CD4-positive, CD25-positive, alpha-beta regulatory T cell (primary cell): ENCODE results near the gene ARHGAP25. TPM values are rescaled to one million over a fixed set of nuclear protein-coding genes. Genes with fewer than 3 reads are reported as not detected.

ENCODE experiments used
- ATAC-seq, 2 donors: fragments of 150-1000 bp; cut with Tn5 transposase; one replicate each; pipeline ENCODE4 v1.10.0; 2021; ENCODE audit warnings: low read depth in 2 of 2, moderate number of reproducible peaks in 2 of 2, moderate library complexity in 1 of 2
- DNase-seq, 3 donors: peaks; one replicate each; pipeline versions ENCODE4 v3.0.0 to v3.0.0-alpha.2; 2012 to 2022; ENCODE audit warnings: mixed read lengths in 1 of 3
- H3K27ac ChIP-seq: one replicate; pipeline ENCODE4 v1.7.0; 2013; ENCODE audit warnings: mild to moderate bottlenecking, low read length; ENCODE audit not compliant: insufficient read depth, poor library complexity, severe bottlenecking
- H3K27me3 ChIP-seq: one replicate; pipeline ENCODE4 v1.7.0; 2013; ENCODE audit warnings: low read length; ENCODE audit not compliant: control insufficient read depth, insufficient read depth
- H3K36me3 ChIP-seq: one replicate; pipeline ENCODE4 v1.7.0; 2013; ENCODE audit warnings: mild to moderate bottlenecking, low read length, moderate library complexity; ENCODE audit not compliant: control insufficient read depth, insufficient read depth
- H3K4me1 ChIP-seq: 2 replicates; pipeline ENCODE4 v1.7.0; 2013; ENCODE audit warnings: mild to moderate bottlenecking, low read length; ENCODE audit not compliant: insufficient read depth, control insufficient read depth, poor library complexity, severe bottlenecking
- H3K4me3 ChIP-seq: one replicate; pipeline ENCODE4 v1.7.0; 2013; ENCODE audit warnings: low read depth, mild to moderate bottlenecking, low read length, moderate library complexity
- H3K9me3 ChIP-seq, 2 experiments: 1 replicate in 1 of 2; 2 replicates in 1 of 2; pipeline ENCODE4 v1.7.0; 2013; ENCODE audit warnings: low read length in 2 of 2, mild to moderate bottlenecking in 1 of 2, moderate library complexity in 1 of 2; ENCODE audit not compliant: control insufficient read depth in 2 of 2
- H3K27ac Mint-ChIP-seq, 3 donors: one replicate each; pipeline ENCODE4 v1.8.0; 2020 to 2022; ENCODE audit warnings: mild to moderate bottlenecking in 3 of 3, mixed read lengths in 3 of 3, moderate library complexity in 2 of 3
- H3K27me3 Mint-ChIP-seq: one replicate; pipeline ENCODE4 v1.8.0; 2022; ENCODE audit warnings: mild to moderate bottlenecking, mixed read lengths
- H3K36me3 Mint-ChIP-seq: one replicate; pipeline ENCODE4 v1.8.0; 2020; ENCODE audit warnings: mixed read lengths
- H3K4me1 Mint-ChIP-seq, 4 donors: one replicate each; pipeline ENCODE4 v1.8.0; 2020 to 2022; ENCODE audit warnings: mixed read lengths in 4 of 4, mild to moderate bottlenecking in 1 of 4
- H3K4me3 Mint-ChIP-seq, 4 donors: one replicate each; pipeline ENCODE4 v1.8.0; 2020 to 2022; ENCODE audit warnings: mild to moderate bottlenecking in 4 of 4, mixed read lengths in 4 of 4, moderate library complexity in 3 of 4
- H3K9me3 Mint-ChIP-seq, 7 donors: one replicate each; pipeline ENCODE4 v1.8.0; 2020 to 2022; ENCODE audit warnings: mixed read lengths in 7 of 7, mild to moderate bottlenecking in 3 of 7, moderate library complexity in 2 of 7
- polyA plus RNA-seq, 4 donors: library from polyadenylated mRNA; unstranded; fragments of 300-500 nt; fragmentation: Illumina TruSeq; gene quantifications; one replicate each; pipeline ENCODE4 v1.2.3, GENCODE V29; 2021
- total RNA-seq: library from RNA; stranded (reverse); gene quantifications from one replicate; pipeline ENCODE4 v1.2.3, GENCODE V29; 2022

The ARHGAP25 gene
- total and polyA plus RNA-seq, 5 donors from 2014 or later = 97.8 to 148 (median 135) TPM

GRCh38 chr2:68719912-68720311 lies 14.7 kb upstream of the ARHGAP25 start:
- no peaks in the 10 kb centered on the region for H3K36me3 ChIP-seq
- Mint-ChIP-seq H3K36me3 (no peaks in the 10 kb centered on the region), H3K4me3 (peak overlapping the region; percentile 70 to 87 (median 78)), H3K9me3 (no peaks in the 10 kb centered on the region), H3K27me3 (no peaks in the 10 kb centered on the region), H3K4me1 (peaks cover 46 to 99% (median 78%) of the 10 kb centered on the region in 4 donors), H3K27ac (peak overlapping the region; percentile 89 to 97 (median 92))
- peaks cover 89% of the 10 kb centered on the region for H3K4me1 ChIP-seq
- peak overlapping the region; percentile 56 for H3K4me3 ChIP-seq
- ATAC-seq (peak in 1 of 2 donors; percentile 15), DNase-seq (peak in 2 of 3 donors; percentile 43 to 89)
- no peaks in the 10 kb centered on the region for H3K27me3 ChIP-seq
- H3K27ac ChIP-seq = peak overlapping the region; percentile 87
- no peaks in the 10 kb centered on the region for H3K9me3 ChIP-seq

GRCh38 chr2:68720665-68721064 lies 13.9 kb upstream of the ARHGAP25 start:
- no peaks in the 10 kb centered on the region for H3K27me3 ChIP-seq
- Mint-ChIP-seq H3K4me1 (peaks cover 46 to 97% (median 71%) of the 10 kb centered on the region in 4 donors), H3K36me3 (no peaks in the 10 kb centered on the region), H3K4me3 (peak overlapping the region; percentile 70 to 94 (median 82)), H3K9me3 (no peaks in the 10 kb centered on the region), H3K27me3 (no peaks in the 10 kb centered on the region), H3K27ac (peak overlapping the region; percentile 78 to 97 (median 89))
- peak overlapping the region; percentile 56 for H3K4me3 ChIP-seq
- DNase-seq = no peak
- H3K27ac ChIP-seq = peak overlapping the region; percentile 87
- no peaks in the 10 kb centered on the region for H3K9me3 ChIP-seq
- H3K4me1 ChIP-seq = peaks cover 82% of the 10 kb centered on the region
- H3K36me3 ChIP-seq = no peaks in the 10 kb centered on the region
- ATAC-seq = no peak

- Histone ChIP-seq H3K9me3 (no peaks in the 10 kb centered on the region), H3K27ac (peak overlapping the region; percentile 87), H3K4me1 (peaks cover 81% of the 10 kb centered on the region), H3K36me3 (no peaks in the 10 kb centered on the region), H3K4me3 (peak overlapping the region; percentile 56), H3K27me3 (no peaks in the 10 kb centered on the region)
- Mint-ChIP-seq H3K27me3 (no peaks in the 10 kb centered on the region), H3K9me3 (no peaks in the 10 kb centered on the region), H3K36me3 (no peaks in the 10 kb centered on the region), H3K4me3 (peak overlapping the region; percentile 82 to 94 (median 82)), H3K27ac (peak overlapping the region; percentile 89 to 98 (median 97)), H3K4me1 (peaks cover 48 to 97% (median 70%) of the 10 kb centered on the region in 4 donors)
- ATAC-seq (peak; percentile 64 to 65), DNase-seq (peak in 2 of 3 donors; percentile 64 to 86)
Observed at GRCh38 chr2:68721482-68722101, 13.0 kb upstream of the ARHGAP25 start.

- peaks cover 83% of the 10 kb centered on the region for H3K4me1 ChIP-seq
Observed at GRCh38 chr2:68722712-68723111, 11.9 kb upstream of the ARHGAP25 start.

GRCh38 chr2:68723181-68723580 lies 11.4 kb upstream of the ARHGAP25 start:
- Histone ChIP-seq H3K9me3 (no peaks in the 10 kb centered on the region), H3K27me3 (no peaks in the 10 kb centered on the region), H3K27ac (no peak overlapping the region), H3K4me3 (no peak overlapping the region), H3K4me1 (peaks cover 83% of the 10 kb centered on the region), H3K36me3 (no peaks in the 10 kb centered on the region)
- Mint-ChIP-seq H3K9me3 (no peaks in the 10 kb centered on the region), H3K4me3 (peak overlapping the region in 1 of 4 donors; percentile 35), H3K36me3 (no peaks in the 10 kb centered on the region), H3K27me3 (no peaks in the 10 kb centered on the region), H3K27ac (peak overlapping the region; percentile 20 to 89 (median 89)), H3K4me1 (peaks cover 42 to 96% (median 68%) of the 10 kb centered on the region in 4 donors)
- ATAC-seq = no peak
- DNase-seq = no peak

More at GRCh38 chr2:68722712-68723111, 11.9 kb upstream of the ARHGAP25 start:
- H3K36me3 Mint-ChIP-seq = no peaks in the 10 kb centered on the region
- Histone ChIP-seq H3K27ac (peak overlapping the region; percentile 87), H3K4me3 (no peak overlapping the region), H3K9me3 (no peaks in the 10 kb centered on the region), H3K27me3 (no peaks in the 10 kb centered on the region), H3K36me3 (no peaks in the 10 kb centered on the region)
- peak overlapping the region; percentile 20 to 98 (median 89) for H3K27ac Mint-ChIP-seq
- no peak for ATAC-seq
- H3K4me3 Mint-ChIP-seq = peak overlapping the region in 1 of 4 donors; percentile 35
- no peak for DNase-seq
- H3K4me1 Mint-ChIP-seq = peaks cover 46 to 97% (median 69%) of the 10 kb centered on the region in 4 donors
- H3K9me3 Mint-ChIP-seq = no peaks in the 10 kb centered on the region
- no peaks in the 10 kb centered on the region for H3K27me3 Mint-ChIP-seq

- Mint-ChIP-seq H3K4me1 (peaks cover 18 to 78% (median 47%) of the 10 kb centered on the region in 4 donors), H3K36me3 (no peaks in the 10 kb centered on the region), H3K27me3 (no peaks in the 10 kb centered on the region), H3K4me3 (peak overlapping the region in 2 of 4 donors; percentile 35 to 83), H3K9me3 (no peaks in the 10 kb centered on the region), H3K27ac (peak overlapping the region; percentile 48 to 94 (median 90))
- H3K27ac ChIP-seq = peak overlapping the region; percentile 73
- DNase-seq (no peak), ATAC-seq (no peak)
- peaks cover 56% of the 10 kb centered on the region for H3K4me1 ChIP-seq
- no peaks in the 10 kb centered on the region for H3K27me3 ChIP-seq
- no peak overlapping the region for H3K4me3 ChIP-seq
- no peaks in the 10 kb centered on the region for H3K36me3 ChIP-seq
- no peaks in the 10 kb centered on the region for H3K9me3 ChIP-seq
Observed at GRCh38 chr2:68726100-68726499, 8.5 kb upstream of the ARHGAP25 start.

GRCh38 chr2:68726608-68727367 lies 7.8 kb upstream of the ARHGAP25 start:
- Mint-ChIP-seq H3K4me1 (peaks cover 14 to 78% (median 46%) of the 10 kb centered on the region in 4 donors), H3K4me3 (peak overlapping the region; percentile 52 to 83 (median 61)), H3K27me3 (peaks cover 2% of the 10 kb centered on the region), H3K27ac (peak overlapping the region; percentile 48 to 90 (median 88)), H3K9me3 (no peaks in the 10 kb centered on the region), H3K36me3 (no peaks in the 10 kb centered on the region)
- Histone ChIP-seq H3K36me3 (no peaks in the 10 kb centered on the region), H3K4me3 (peak overlapping the region; percentile 54), H3K27me3 (no peaks in the 10 kb centered on the region), H3K9me3 (no peaks in the 10 kb centered on the region), H3K4me1 (peaks cover 49% of the 10 kb centered on the region), H3K27ac (peak overlapping the region; percentile 73)
- DNase-seq (peak; percentile 58 to 93 (median 79)), ATAC-seq (peak; percentile 97 to 99)
